Measurements from ENCODE around the gene PADI3. TPM values are rescaled to one million over a fixed set of nuclear protein-coding genes. Genes with fewer than 3 reads are reported as not detected.

PADI3 gene
- polyA plus RNA-seq, 1 of the 3 experiments (the other 2 are of a cell fraction): 0.30 TPM

GRCh38 chr1:17214876-17215544 is 33.9 kb upstream of the PADI3 start:
- H3K9me3 ChIP-seq: no peaks in the 10 kb centered on the region
- no peak for TF ChIP-seq GABPA (IDR thresholded peaks at IDR 0.05; ENCODE audit: low read depth)
- TF ChIP-seq NFIC (IDR thresholded peaks at IDR 0.05; ENCODE audit: borderline replicate concordance): no peak
- no peak for TF ChIP-seq GATA2 (CRISPR knock-in tag; IDR thresholded peaks at IDR 0.05)
- TF ChIP-seq USF2 (IDR thresholded peaks at IDR 0.05; ENCODE audit: borderline replicate concordance, low read depth, low read length): no peak
- no peak for TF ChIP-seq USF1 (IDR thresholded peaks at IDR 0.05; ENCODE audit: borderline replicate concordance, low read depth)
- TF ChIP-seq IRF3 (IDR thresholded peaks at IDR 0.05; ENCODE audit: low read depth, low read length): no peak
- no peak for TF ChIP-seq POLR2AphosphoS5 (IDR thresholded peaks at IDR 0.05; ENCODE audit: low read depth, low read length)
- POLR2A ChIA-PET: no interaction called here
- H3K79me2 ChIP-seq (ENCODE audit: insufficient read depth): no peaks in the 10 kb centered on the region
- no peaks in the 10 kb centered on the region for H3K36me3 ChIP-seq (replicated peaks in 1 of 2; ENCODE audit: control insufficient read depth in 1 of 2, insufficient read depth in 2 of 2, low read length in 1 of 2)
- H3K4me2 ChIP-seq: 0 out of 2 replicates have a peak overlapping the region, but pooled peaks have one; percentile 7
- no peaks in the 10 kb centered on the region for H3K9me2 ChIP-seq
- H3F3A ChIP-seq (replicated peaks; ENCODE audit: insufficient read depth): peaks cover 3% of the 10 kb centered on the region
- H3K4me1 ChIP-seq (ENCODE audit: control insufficient read depth in 1 of 2, insufficient read depth in 2 of 2, low read depth in 1 of 2, low read length in 1 of 2): peaks cover 7 to 12% of the 10 kb centered on the region in 2 experiments; a peak in 3 of 4 replicates
- no peak overlapping the region for H3K4me3 ChIP-seq (ENCODE audit: low read depth in 2 of 2, low read length in 1 of 2)
- no peaks in the 10 kb centered on the region for H4K20me1 ChIP-seq (ENCODE audit: insufficient read depth)
- H3K27ac ChIP-seq (ENCODE audit: low read depth in 2 of 2, low read length in 1 of 2): no peak overlapping the region
- DNase-seq: no peak
- 0% methylated on average over 1 of the region's 5 CpGs for WGBS (ENCODE audit: low lambda C conversion rate)
- no peak overlapping the region for H3K9ac ChIP-seq
- CTCF ChIA-PET: interaction anchor here (1.1 to 3.2 kb wide), 3 partner anchors 25 to 89 kb away, joined by 3 to 9 read pairs (median 3); no protein-coding TSS in a partner anchor
- H3K27me3 ChIP-seq (ENCODE audit: insufficient read depth): no peaks in the 10 kb centered on the region
- no peak overlapping the region for H2AFZ ChIP-seq (ENCODE audit: low read depth)

- H3K36me3 ChIP-seq (replicated peaks in 1 of 2; ENCODE audit: control insufficient read depth in 1 of 2, insufficient read depth in 2 of 2, low read length in 1 of 2): no peaks in the 10 kb centered on the region
- no peak overlapping the region for H3K27ac ChIP-seq (ENCODE audit: low read depth in 2 of 2, low read length in 1 of 2)
- peaks cover 3% of the 10 kb centered on the region for H3F3A ChIP-seq (replicated peaks; ENCODE audit: insufficient read depth)
- no peak for TF ChIP-seq RCOR1 (IDR thresholded peaks at IDR 0.05; ENCODE audit: low read length)
- TF ChIP-seq FOXM1 (IDR thresholded peaks at IDR 0.05; ENCODE audit: low read depth): no peak
- TF ChIP-seq EZH2phosphoT487 (IDR thresholded peaks at IDR 0.05; ENCODE audit: borderline replicate concordance, low read depth): no peak
- TF ChIP-seq GATA2 (CRISPR knock-in tag; IDR thresholded peaks at IDR 0.05): no peak
- CTCF ChIA-PET: interaction anchor here (1.1 to 3.2 kb wide), 4 partner anchors 14 to 90 kb away, joined by 3 to 9 read pairs (median 3); no protein-coding TSS in a partner anchor
- no peak overlapping the region for H2AFZ ChIP-seq (ENCODE audit: low read depth)
- no peaks in the 10 kb centered on the region for H4K20me1 ChIP-seq (ENCODE audit: insufficient read depth)
- H3K4me3 ChIP-seq (ENCODE audit: low read depth in 2 of 2, low read length in 1 of 2): no peak overlapping the region
- 0 out of 2 replicates have a peak overlapping the region, but pooled peaks have one; percentile 7 for H3K4me2 ChIP-seq
- peaks cover 7 to 12% of the 10 kb centered on the region in 2 experiments; a peak in 3 of 4 replicates for H3K4me1 ChIP-seq (ENCODE audit: control insufficient read depth in 1 of 2, insufficient read depth in 2 of 2, low read depth in 1 of 2, low read length in 1 of 2)
- no peaks in the 10 kb centered on the region for H3K79me2 ChIP-seq (ENCODE audit: insufficient read depth)
- H3K9ac ChIP-seq: no peak overlapping the region
- no peaks in the 10 kb centered on the region for H3K9me2 ChIP-seq
- no peak for DNase-seq
- H3K27me3 ChIP-seq (ENCODE audit: insufficient read depth): no peaks in the 10 kb centered on the region
- H3K9me3 ChIP-seq: no peaks in the 10 kb centered on the region
- whole genome bisulfite sequencing (ENCODE audit: low lambda C conversion rate): 56% methylated on average over 5 of the region's 6 CpGs
- POLR2A ChIA-PET: no interaction called here
Measured at GRCh38 chr1:17215545-17215890, 33.4 kb upstream of the PADI3 start.
